ENCODE measurements around the gene CHST8. TPM values are rescaled to one million over a fixed set of nuclear protein-coding genes. Genes with fewer than 3 reads are reported as not detected.

CHST8 gene
- total RNA-seq, 1 experiment from 2014 or later, result not detected

GRCh38 chr19:33714149-33714548, 92.4 kb downstream of the CHST8 start:
- DNase-seq (ENCODE audit: low spot score), result no peak

GRCh38 chr19:33715462-33715861, 93.7 kb downstream of the CHST8 start:
- no peak for DNase-seq (ENCODE audit: low spot score)

GRCh38 chr19:33717878-33718277, 96.1 kb downstream of the CHST8 start:
- no peak for DNase-seq (ENCODE audit: low spot score)

DNA sequence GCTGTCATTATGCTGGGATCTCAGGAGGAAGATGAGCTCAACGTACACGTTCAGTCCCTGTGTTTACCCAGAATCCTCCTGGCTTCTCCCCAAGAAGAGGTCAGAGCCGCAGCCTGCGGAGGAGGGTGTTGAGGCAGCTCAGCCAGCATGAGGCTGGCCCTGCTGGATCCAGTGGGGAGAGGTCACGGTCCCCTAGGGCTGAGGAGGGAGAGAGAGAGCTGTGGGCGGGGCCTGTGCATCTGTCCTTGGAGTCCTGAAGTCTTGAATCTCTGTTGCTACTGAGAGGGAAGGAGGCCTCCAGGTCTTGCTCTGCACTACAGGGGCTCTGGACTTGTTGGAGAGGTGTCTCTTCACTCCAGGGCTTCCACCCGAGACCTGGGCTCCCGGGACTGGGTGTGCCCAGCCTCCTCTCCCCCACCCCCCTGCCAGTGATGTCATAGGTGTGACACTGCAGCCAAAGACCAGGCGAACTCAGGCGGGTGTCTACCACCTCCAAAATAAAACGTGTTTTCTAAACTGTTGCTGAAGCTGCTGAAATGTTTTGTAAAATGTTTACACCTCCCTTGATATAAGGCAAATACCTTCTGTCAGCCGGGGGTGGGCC, 97.0 kb downstream of the CHST8 start:
- no peak for DNase-seq (ENCODE audit: low spot score)

- DNase-seq (ENCODE audit: low spot score), result no peak
Measured at GRCh38 chr19:33719366-33720154, 97.8 kb downstream of the CHST8 start.

DNA sequence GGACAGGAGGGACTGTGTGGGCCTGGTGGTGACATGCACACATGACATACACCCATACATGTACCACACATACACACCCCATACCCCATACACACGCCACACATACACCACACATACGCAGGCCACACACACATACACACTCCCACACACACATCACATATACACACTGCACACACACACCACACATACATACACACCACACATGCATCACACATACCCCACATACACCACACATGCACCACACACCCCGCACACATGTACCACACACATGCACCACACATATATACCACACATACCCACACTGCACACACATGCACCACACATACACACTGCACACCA, 98.4 kb downstream of the CHST8 start:
- DNase-seq (ENCODE audit: low spot score), result no peak

DNA sequence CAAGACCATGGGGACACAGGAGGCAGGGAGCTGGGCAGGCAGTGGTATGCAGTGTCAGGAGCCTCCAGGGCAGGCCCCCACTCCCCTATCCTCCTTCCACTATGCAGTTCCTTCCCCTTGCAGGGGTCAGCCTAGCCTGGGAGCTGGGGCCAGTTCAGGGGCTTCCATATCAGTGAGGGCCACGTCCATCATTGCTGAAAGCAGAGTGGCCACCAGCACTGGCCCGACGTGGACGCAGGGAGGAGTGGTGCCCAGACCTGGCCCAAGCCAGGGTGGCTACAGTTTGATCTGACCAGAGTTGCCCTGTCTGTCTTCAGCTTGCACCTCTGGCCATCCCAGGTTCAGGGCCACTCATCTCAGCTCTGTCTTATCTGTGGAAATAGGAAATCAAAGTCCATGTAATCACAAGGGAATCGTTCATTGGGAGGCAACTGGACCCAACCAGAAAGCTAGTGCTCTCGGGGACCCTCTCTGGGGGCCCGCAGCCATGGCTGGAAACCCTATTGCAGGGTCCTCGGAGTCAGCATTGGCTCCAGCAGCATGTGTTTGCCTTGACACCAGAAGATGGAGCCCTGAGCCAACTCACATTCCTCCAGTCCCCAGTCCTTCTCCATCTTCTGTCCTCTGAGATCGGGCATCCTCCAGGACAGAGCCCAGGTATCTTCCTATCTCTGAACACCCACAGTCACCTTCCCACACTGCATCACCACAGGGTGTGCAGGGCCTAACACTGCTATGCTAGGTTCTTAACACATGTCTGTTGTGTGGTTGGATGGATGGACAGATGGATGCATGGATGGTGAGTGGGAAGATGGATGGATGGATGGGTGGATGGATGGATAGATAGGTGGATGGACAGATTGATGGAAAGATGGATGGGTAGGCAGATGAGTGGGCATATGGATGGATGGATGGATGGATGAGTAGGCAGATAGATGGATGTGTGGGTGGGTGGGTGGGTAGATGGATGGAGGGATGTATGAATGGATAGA, 99.2 kb downstream of the CHST8 start:
- no peak for DNase-seq (ENCODE audit: low spot score)

DNA sequence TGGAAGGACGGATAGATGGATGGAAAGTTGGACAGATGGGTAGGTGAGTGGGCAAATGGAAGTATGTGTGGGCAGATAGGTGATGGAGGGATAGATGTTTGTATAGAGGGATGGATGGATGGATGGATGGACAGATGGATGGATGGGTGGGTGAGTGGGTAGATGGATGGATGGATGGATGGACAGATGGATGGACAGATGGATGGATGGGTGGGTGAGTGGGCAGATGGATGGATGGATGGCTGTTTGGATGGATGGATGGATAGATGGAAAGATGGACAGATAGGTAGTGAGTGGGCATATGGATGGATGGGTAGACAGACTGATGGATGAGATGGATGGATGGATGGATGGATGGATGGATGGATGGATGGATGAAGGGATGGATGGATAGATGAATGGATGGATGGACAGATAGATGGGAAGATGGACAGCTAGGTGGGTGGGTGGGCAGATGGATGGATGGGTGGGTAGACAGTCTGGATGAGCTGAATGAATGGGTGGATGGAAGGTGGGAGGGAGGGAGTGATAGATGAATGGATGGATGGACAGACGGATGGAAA, 100.1 kb downstream of the CHST8 start:
- no peak for DNase-seq (ENCODE audit: low spot score)

GRCh38 chr19:33722456-33723239, 100.9 kb downstream of the CHST8 start:
- no peak for DNase-seq (ENCODE audit: low spot score)

GRCh38 chr19:33723512-33723911, 101.8 kb downstream of the CHST8 start:
- DNase-seq (ENCODE audit: low spot score), result no peak

DNA sequence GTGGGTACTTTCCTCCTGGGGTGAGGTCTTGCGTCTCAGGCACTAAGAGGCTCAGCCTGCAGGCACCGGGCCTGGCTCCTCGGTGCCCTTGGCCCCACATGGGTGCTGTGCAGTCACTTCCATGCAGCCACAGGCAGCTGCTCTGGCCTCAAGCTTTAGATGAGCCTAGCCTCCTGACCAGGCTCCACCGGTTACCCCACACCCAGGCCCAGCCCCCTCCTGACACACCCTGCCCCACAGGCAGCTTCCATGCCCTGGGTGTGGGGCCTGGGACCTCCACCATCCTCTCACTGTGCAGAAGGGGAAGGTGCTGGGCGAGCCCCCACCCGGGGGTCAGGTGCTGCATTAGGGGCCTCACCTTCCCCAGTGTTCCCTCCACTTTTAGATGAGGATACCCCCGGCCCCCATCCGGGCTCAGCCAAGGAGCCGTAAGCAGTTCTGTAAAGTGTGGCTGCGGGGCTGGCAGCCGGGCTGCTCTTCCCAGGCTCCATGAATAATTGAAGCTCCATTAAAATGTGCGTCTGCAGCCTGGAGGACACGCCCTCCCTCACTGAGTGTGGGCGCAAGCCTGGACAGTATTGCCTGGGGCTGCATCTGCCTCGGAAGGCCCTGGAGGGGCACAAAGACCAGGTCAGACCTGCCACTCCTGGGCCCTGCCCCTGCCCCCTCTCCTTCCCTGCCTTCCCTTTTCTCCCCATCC, 102.4 kb downstream of the CHST8 start:
- DNase-seq (ENCODE audit: low spot score), result no peak

DNA sequence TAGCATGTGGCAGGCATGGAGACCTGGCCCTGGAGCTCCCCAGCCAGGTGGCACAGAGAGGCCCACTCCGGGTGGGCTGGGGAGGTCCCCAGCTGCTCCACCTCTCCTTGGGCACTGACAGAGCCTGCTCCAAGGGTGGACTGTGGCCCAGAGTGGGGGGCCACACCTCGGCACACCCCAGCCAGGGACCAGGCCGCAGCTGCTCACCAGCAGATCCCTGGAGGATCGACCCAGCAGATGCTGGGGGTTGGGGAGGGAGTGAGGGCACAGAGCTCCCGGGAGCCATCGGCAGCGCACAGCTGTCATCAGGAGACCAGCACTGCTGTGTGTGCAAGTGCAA, 102.9 kb downstream of the CHST8 start:
- DNase-seq (ENCODE audit: low spot score), result no peak

DNA sequence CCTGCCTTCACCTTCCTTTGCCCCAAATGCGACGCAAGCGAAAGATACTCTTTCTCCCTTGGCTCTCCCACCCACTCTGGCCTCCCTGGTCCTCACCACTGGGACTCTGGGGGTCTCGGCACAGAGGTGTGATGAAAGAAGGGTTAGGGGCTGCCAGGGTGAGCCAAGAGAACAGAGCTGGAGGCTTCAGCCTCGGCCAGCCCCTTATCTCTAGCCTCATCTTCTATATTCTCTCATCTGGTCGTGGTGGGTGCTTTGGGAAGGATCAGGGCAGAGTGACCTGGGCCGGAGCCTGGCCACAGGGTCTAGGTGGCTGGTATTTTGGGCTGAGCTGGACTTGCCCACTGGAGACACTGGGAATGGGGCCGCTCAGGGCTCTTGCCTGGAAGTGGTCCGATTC, 103.8 kb downstream of the CHST8 start:
- DNase-seq (ENCODE audit: low spot score), result no peak

- DNase-seq (ENCODE audit: low spot score), result no peak
Measured at GRCh38 chr19:33726756-33727155, 105.0 kb downstream of the CHST8 start.

DNA sequence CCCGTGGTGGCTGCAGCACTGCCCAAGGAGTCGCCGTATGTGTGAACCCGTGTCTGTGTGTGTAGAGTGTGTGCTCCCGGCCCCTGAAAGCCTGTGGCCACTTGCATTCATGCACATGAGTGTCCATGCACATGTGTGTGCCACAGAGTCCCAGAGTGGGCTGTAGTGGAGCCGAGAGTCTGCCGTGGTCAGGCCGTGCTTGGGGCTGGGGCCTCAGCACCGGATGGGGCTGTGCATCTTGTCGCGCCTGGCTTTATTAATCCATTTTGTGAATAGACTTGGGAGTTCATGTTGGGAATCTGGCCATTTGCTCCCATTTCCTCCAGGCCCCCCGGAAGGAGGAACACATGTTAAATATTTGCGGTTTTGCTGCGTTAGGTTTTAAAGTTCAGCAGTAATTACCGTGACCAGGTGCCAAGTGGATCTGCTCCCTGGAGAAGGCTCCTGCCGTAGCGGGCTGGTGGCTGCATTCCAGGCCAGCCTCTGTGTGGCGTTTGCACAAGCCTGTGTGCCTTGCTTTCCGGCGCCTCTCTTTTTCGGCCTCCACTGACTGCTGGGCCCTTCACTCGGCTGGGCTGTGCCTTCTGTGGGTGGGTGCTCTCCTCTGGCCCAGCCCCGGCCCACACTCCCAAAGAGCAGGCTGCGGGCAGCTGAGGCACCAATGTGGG, 105.7 kb downstream of the CHST8 start:
- DNase-seq (ENCODE audit: low spot score), result no peak

- no peak for DNase-seq (ENCODE audit: low spot score)
Measured at GRCh38 chr19:33728141-33728540, 106.4 kb downstream of the CHST8 start.

DNA sequence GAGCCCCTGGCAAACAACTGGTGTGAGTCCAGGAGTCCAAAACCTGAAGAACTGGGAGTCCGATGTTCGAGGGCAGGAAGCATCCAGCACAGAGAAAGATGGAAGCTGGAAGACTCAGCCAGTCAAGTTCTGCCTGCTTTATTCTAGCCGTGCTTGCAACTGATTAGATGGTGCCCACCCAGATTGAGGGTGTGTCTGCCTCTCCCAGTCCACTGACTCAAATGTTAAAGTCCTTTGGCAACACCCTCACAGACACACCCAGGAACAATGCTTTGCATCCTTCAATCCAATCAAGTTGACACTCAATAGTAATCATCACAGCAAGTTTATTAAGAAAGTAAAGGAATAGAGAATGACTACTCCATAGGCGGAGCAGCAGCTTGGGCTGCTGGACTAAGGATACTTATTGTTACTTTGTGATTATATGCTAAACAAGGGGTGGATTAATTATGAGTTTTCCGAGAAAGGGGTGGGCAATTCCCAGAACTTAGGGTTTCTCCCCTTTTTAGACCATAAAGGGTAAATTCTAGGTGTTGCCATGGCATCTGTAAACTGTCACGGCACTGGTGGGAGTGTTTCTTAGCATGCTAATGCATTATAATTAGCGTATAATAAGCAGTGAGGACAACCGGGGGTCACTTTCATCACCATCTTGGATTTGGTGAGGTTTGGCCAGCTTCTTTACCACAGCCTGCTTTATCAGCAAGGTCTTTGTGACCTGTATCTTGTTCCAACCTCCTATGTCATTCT, 109.3 kb downstream of the CHST8 start:
- no peak for DNase-seq (ENCODE audit: low spot score)

DNA sequence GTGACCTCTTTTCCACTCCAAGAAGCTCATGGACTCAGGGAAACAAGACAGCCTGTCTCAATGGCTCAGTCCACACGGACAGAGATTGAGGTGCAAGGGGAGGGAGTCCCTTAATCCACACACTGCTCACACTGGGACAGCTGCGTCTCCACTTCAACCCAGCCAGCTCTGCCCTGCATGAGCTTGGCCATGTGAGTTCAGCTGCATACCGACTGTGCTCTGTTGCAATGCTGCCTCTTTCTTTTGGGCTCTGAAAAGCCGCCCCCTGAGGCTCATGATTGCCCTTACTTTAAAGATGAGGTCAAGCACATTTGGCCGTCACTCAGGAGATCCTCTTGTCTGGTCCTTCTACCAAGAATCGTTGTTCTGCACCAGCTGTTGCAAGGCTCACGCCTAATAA, 110.1 kb downstream of the CHST8 start:
- DNase-seq (ENCODE audit: low spot score), result no peak

DNA sequence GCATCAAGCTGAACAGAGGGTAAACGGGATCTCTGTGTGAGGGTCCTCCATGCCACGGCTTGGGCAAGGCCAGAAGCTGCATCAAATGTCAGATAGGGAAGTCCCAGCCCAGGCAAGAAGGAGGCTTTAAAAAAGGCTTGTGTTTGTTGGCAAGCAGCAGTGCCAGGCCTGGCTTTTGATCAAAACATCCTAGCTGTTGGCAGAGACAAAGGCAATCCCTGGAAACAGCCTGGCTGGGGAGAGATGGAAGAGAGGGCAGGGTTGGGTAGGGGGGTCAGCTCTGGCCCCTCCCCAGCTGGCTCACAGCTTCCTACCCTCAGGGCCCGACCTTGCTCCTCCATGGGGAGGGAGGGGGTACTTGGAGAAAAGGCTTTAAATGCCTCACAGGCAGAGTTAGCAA, 113.2 kb downstream of the CHST8 start:
- DNase-seq (ENCODE audit: low spot score), result no peak

DNA sequence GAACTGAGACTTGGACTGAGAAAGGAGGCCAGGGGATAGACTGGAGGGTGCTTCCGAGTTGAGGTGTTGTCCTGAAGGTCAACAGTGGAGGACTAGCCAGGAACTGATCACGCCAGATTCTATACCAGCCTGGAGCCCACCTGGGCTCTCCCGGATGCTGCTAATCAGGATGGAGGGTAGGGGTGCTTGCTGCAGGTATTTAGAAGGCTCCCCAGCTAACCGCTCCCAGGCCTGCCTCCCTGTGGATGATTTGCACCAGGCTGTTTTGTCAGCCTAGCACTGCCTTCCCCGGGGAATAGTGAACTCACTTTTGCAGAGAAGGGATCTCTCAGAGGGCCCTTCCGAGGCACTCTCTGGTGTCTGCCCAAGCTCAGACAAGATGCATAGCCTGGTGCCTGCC, 114.4 kb downstream of the CHST8 start:
- DNase-seq (ENCODE audit: low spot score), result no peak
